Measurements from ENCODE around the gene RRAS2. TPM values are rescaled to one million over a fixed set of nuclear protein-coding genes. Genes with fewer than 3 reads are reported as not detected.
A peak's percentile ranks its signal among the peaks of the same experiment; 100 is the strongest.
"Not testable (repeated sequence)": the region's sequence is repeated elsewhere in the genome, so short reads cannot be mapped to it uniquely, and the experiment has no call there.

RRAS2 gene
- total RNA-seq, 2 experiments from 2014 or later: 87.9 to 92.0 TPM

DNA sequence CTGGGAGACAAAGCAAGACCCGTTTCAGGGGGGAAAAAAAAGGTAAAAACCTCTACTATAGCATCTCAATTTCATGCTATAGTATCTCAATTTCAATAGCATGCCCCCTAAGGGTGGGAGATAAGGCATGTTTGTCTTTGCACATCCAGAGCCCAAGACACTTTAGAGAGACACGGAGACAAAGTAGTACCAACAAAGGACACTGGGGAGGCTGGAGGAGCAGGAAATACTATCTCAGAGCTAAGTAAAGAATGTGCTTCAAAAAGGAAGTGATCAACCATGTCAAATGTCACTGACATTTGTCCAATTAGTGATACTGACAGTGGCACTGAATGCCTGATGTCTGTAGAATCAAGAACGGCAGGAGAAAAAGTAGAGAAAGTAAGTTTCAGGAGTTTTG is 68.6 kb downstream of the RRAS2 start:
- no peak overlapping the region for H3K27ac Mint-ChIP-seq
- H3K4me1 Mint-ChIP-seq (ENCODE audit: low read depth): peaks cover 14% of the 10 kb centered on the region
- no peaks in the 10 kb centered on the region for H3K9me3 Mint-ChIP-seq
- intact Hi-C loops (cut with micrococcal nuclease): no loop called here
- ChIA-PET POLR2A (no interaction called here), CTCF (interaction anchor here (0.7 to 7.0 kb wide), 4 partner anchors 11 to 174 kb away, joined by 3 to 38 read pairs (median 4); no protein-coding TSS in a partner anchor)
- ATAC-seq (peak; percentile 42), DNase-seq (no peak)
- peaks cover 38% of the 10 kb centered on the region for H3K36me3 Mint-ChIP-seq (ENCODE audit: low read depth)
- H3K4me3 Mint-ChIP-seq: no peak overlapping the region
- no peaks in the 10 kb centered on the region for H3K27me3 Mint-ChIP-seq
- TF ChIP-seq, protein P1, sequence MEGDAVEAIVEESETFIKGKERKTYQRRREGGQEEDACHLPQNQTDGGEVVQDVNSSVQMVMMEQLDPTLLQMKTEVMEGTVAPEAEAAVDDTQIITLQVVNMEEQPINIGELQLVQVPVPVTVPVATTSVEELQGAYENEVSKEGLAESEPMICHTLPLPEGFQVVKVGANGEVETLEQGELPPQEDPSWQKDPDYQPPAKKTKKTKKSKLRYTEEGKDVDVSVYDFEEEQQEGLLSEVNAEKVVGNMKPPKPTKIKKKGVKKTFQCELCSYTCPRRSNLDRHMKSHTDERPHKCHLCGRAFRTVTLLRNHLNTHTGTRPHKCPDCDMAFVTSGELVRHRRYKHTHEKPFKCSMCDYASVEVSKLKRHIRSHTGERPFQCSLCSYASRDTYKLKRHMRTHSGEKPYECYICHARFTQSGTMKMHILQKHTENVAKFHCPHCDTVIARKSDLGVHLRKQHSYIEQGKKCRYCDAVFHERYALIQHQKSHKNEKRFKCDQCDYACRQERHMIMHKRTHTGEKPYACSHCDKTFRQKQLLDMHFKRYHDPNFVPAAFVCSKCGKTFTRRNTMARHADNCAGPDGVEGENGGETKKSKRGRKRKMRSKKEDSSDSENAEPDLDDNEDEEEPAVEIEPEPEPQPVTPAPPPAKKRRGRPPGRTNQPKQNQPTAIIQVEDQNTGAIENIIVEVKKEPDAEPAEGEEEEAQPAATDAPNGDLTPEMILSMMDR (IDR thresholded peaks at IDR 0.05): no peak

- Mint-ChIP-seq H3K27me3 (no peaks in the 10 kb centered on the region), H3K4me3 (no peak overlapping the region), H3K9me3 (no peaks in the 10 kb centered on the region), H3K36me3 (ENCODE audit: low read depth) (peaks cover 28% of the 10 kb centered on the region), H3K27ac (peak overlapping the region; percentile 85), H3K4me1 (ENCODE audit: low read depth) (peaks cover 14% of the 10 kb centered on the region)
- DNase-seq (no peak), ATAC-seq (peak; percentile 39)
- CTCF ChIA-PET: interaction anchor here (1.3 to 7.0 kb wide), 2 partner anchors 13 to 20 kb away, joined by 4 to 38 read pairs; no protein-coding TSS in a partner anchor
- POLR2A ChIA-PET: no interaction called here
- intact Hi-C loops (cut with micrococcal nuclease): no loop called here
- TF ChIP-seq, protein P1 (IDR thresholded peaks at IDR 0.05): no peak
These were observed 70.6 kb downstream of the RRAS2 start for GRCh38 chr11:14288189-14288935.

DNA sequence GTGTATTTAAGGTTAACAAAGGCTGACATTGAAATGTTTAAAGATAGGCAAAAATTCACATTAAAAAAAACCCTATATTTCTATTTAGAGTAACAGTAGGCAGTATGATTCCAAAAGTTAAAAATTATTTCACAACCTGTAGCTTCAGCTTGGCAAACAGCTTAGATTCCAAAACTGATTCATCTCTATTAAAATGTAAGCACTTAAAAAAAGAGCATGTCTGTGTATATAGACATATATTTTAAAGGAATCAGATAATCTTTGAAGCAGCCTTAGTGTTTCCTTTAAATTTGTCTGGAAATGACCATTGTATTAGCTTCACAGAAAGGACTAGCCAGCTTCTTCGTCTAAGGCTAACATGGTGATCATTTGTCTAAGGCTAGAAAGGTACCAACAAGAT is 80.1 kb downstream of the RRAS2 start:
- Mint-ChIP-seq H3K4me1 (ENCODE audit: low read depth) (peaks cover 11% of the 10 kb centered on the region), H3K36me3 (ENCODE audit: low read depth) (peaks cover 23% of the 10 kb centered on the region)
- POLR2A ChIA-PET; intact Hi-C loops (cut with micrococcal nuclease); DNase-seq; H3K27me3 Mint-ChIP-seq; ATAC-seq; H3K4me3 Mint-ChIP-seq; H3K9me3 Mint-ChIP-seq; H3K27ac Mint-ChIP-seq: not testable (repeated sequence)
- CTCF ChIA-PET: interaction anchor here (1.0 to 1.2 kb wide), 2 partner anchors 7 to 176 kb away, joined by 3 read pairs; no protein-coding TSS in a partner anchor

DNA sequence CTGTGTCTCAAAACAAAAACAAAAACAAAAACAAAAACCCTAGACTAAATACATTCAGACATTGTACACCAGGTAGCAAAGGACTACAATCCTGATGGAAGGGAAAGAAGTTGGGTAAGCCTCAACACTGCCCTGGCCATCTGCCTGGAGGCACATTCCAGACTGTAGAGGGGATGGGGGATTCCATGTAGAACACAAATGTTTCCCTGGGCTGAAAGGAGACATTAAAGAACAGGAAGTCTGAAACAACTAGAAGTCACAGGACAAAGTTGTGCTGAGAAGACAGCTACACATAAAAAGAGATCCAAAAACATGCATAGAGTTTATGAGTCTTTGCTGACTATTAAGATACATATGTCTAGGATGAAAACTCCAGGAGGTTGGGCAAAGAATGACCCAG is 83.9 kb downstream of the RRAS2 start:
- ATAC-seq (no peak), DNase-seq (no peak)
- intact Hi-C loops (cut with micrococcal nuclease): no loop called here
- peaks cover 33% of the 10 kb centered on the region for H3K4me1 Mint-ChIP-seq (ENCODE audit: low read depth)
- peaks cover 32% of the 10 kb centered on the region for H3K36me3 Mint-ChIP-seq (ENCODE audit: low read depth)
- H3K4me3 Mint-ChIP-seq: no peak overlapping the region
- POLR2A ChIA-PET: no interaction called here
- CTCF ChIA-PET: no interaction called here
- peaks cover 3% of the 10 kb centered on the region for H3K9me3 Mint-ChIP-seq
- TF ChIP-seq, protein P1 (IDR thresholded peaks at IDR 0.05): no peak
- H3K27ac Mint-ChIP-seq: no peak overlapping the region
- no peaks in the 10 kb centered on the region for H3K27me3 Mint-ChIP-seq

GRCh38 chr11:14273895-14274294 is 85.1 kb downstream of the RRAS2 start:
- ChIA-PET POLR2A (no interaction called here), CTCF (no interaction called here)
- H3K4me1 Mint-ChIP-seq (ENCODE audit: low read depth): peaks cover 34% of the 10 kb centered on the region
- TF ChIP-seq, protein P1 (IDR thresholded peaks at IDR 0.05): no peak
- H3K27ac Mint-ChIP-seq: no peak overlapping the region
- DNase-seq (no peak), ATAC-seq (no peak)
- H3K27me3 Mint-ChIP-seq: no peaks in the 10 kb centered on the region
- H3K4me3 Mint-ChIP-seq: no peak overlapping the region
- H3K36me3 Mint-ChIP-seq (ENCODE audit: low read depth): peaks cover 29% of the 10 kb centered on the region
- intact Hi-C loops (cut with micrococcal nuclease): no loop called here
- H3K9me3 Mint-ChIP-seq: peaks cover 3% of the 10 kb centered on the region
